ENCODE data around the gene SCARF2.

The SCARF2 gene

DNA sequence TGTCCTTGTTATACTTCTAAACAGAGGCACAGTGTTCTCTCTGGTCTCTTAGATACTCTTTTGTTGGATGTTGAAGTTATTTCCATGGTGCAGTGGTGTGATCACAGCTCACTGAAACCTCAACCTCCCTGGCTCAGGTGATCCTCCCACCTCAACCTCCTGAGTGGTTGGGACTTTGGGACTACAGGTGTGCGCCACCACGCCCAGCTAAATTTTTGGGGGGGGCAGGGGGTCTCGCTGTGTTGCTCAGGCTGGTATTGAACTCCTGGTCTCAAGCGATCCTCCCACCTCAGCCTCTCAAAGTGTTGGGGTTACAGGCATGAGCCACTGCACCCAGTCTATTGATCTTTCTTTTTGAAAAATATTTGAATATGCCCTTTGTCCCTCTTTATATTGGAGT, 28.7 kb downstream of the SCARF2 start:
- no peak for DNase-seq (ENCODE audit: low spot score)

DNA sequence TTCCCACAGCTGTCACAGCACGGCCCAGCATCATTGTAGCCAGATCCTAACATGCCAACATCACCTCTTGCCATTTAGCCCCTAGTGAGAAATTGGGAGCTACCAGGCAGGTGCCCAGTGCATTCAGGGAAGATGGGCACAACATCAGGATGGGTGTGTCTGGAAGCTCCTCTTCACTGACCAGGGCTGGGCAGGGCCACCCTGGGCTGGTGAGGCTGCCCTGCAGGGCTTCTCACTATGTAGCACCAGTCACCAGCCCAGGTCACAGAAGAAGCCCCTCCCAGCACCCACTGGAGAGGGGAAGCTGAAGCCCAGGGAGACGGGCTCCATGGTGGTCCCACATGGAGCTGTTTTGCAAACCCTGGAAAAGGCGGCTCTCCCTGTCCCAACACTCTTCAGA, 29.8 kb downstream of the SCARF2 start:
- no peak for DNase-seq (ENCODE audit: low spot score)

DNA sequence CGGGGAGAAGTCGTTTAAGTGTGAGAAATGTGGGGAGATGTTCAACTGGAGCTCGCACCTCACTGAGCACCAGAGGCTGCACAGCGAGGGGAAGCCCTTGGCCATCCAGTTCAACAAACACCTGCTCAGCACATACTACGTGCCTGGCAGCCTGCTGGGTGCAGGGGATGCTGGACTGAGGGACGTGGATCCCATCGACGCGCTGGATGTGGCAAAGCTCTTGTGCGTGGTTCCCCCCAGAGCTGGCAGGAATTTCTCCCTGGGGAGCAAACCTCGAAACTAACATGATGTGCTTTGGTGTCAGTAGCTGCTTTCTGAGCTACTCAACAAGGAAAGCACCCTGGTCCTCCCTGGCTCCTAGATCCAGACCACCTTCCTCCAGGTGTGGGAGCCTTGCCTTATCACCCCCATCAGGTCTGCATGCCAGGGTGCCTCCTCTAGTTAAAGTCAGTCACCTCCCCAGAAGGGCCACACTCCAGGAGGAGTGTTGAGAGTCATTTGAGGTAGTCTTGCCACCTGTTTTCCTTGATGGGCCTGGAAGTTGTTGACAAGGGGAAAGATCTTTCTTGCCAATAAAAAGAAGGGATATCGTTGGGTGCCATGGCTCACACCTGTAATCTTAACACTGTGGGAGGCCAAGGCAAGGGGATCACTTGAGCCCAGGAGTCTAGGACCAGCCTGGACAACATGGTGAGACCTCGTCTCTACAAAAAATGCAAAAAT, 30.8 kb downstream of the SCARF2 start:
- DNase-seq (ENCODE audit: low spot score): no peak

DNA sequence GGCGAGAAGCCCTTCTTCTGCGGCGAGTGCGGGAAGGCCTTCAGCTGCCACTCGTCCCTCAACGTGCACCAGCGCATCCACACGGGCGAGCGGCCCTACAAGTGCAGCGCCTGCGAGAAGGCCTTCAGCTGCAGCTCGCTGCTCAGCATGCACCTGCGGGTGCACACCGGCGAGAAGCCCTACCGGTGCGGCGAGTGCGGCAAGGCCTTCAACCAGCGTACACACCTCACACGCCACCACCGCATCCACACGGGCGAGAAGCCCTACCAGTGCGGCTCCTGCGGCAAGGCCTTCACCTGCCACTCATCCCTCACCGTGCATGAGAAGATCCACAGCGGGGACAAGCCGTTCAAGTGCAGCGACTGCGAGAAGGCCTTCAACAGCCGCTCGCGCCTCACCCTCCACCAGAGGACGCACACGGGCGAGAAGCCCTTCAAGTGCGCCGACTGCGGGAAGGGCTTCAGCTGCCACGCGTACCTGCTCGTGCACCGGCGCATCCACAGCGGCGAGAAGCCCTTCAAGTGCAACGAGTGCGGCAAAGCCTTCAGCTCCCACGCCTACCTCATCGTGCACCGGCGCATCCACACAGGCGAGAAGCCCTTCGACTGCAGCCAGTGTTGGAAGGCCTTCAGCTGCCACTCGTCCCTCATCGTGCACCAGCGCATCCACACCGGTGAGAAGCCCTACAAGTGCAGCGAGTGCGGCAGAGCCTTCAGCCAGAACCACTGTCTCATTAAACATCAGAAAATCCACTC, 31.5 kb downstream of the SCARF2 start:
- DNase-seq (ENCODE audit: low spot score): no peak

DNA sequence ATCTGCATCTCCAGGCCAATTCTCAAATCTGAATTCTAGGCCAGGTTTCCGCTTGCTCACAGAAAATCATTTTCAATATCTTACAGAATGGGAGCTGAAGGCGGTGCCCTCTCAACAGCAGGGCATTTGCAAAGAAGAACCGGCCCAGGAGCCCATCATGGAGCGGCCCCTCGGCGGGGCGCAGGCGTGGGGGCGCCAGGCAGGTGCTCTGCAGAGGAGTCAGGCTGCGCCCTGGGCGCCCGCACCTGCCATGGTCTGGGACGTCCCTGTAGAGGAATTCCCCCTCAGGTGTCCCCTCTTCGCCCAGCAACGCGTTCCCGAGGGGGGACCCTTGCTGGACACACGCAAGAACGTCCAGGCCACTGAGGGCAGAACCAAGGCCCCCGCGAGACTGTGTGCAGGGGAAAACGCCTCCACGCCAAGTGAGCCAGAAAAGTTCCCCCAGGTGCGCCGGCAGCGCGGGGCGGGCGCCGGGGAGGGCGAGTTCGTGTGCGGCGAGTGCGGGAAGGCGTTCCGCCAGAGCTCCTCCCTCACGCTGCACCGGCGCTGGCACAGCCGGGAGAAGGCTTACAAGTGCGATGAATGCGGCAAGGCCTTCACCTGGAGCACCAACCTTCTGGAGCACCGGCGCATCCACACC, 32.2 kb downstream of the SCARF2 start:
- DNase-seq (ENCODE audit: low spot score): no peak

DNA sequence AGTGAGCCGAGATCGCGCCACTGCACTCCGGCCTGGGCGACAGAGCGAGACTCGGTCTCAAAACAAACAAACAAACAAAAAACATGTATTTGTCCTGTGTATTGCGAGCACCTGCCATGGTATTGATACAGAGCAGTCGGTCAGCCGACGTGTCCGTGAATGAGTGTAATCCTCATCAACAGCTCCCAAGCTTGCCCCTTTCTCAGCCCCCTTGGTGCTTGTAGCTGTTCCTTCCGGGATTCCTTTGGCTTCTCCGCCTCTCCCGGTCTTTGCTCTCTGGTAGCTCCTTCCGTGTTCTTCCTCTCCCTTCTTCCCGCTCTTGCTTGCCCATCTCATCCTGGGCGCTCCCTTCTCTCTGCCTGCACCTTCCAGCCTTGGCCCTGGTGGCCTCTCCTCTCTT, 32.7 kb downstream of the SCARF2 start:
- DNase-seq (ENCODE audit: low spot score): no peak

DNA sequence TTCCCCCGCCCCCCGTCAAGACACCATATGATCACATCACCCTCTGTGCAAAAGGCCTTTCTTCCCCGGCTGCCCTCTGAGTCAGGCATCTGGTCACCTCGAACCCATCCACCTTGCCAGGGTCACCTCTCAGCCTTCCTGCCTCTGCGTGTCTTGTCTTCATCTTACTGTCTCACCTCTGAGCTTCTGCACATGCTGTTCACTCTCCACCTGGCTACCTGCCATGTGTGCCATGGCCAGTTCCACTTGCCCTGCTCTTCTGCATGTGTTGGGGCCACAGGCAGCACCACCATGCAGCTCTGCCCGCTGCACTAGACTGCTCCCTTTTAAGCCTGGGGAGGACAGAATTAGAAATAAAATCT, 33.9 kb downstream of the SCARF2 start:
- DNase-seq (ENCODE audit: low spot score): no peak

DNA sequence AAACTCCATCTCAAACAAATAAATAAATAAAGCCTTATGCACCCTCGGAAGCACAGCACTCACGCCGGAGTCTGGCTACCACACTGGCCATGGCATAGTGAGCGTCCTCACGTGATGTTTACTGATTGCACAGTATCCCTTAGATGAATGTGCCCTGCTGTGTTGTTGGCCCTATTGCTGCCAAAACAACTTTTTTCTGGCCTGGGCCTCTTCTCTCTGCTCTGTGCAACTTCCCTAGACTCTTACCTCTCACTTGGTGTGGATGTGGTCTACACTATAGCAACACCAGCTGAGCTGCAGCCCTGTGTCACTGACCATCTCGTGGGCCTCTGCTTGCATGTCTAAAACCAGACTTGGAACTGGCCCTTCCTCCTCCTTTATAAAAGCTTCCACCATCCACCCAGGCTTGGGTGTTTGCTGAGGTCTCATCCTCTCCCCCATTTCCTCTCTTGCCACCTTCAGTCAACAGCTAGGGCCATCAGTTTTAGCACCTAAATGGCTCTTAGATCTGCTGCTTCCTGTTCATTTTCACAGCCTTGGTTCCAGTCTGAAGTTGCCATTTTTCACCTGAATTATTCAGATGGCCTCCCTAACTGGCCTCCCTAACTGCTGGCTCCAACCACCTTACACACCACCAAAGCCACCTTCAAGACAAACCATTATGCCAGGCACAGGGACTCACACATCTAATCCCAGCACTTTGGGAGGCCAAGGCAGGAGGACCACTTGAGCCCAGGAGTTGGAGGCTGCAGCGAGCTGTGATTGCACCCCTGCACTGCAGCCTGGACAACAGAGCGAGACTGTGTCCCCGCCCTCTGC, 34.5 kb downstream of the SCARF2 start:
- no peak for DNase-seq (ENCODE audit: low spot score)

DNA sequence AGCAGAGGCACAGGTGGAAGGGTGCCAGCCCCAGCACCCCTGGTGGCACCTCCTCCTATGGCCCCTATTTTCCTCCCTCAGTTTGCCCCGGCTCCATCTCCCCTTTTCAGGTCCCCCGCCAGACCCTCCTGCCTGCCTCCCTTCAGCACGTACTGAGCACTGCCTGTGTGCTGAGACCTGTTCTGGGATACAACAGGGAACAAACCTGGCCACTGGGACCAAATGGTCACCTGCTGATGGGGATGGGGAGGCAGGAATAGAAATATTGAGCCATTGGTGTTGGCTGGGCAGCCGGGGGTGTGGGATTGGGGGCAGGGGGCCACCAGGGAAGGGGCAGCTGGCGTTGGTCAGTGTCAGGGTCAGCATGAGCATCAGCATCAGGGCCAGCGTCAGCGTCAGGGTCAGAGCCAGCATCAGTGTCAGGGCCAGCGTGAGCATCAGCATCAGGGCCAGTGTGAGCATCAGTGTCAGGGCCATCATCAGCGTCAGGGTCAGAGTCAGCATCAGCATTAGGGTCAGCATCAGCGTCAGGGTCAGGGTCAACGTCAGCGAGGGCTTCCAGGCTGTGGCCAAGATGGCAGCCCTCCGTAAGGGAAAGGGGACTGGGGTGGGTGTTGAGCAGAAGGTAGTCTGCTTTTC, 36.1 kb downstream of the SCARF2 start:
- no peak for DNase-seq (ENCODE audit: low spot score)

DNA sequence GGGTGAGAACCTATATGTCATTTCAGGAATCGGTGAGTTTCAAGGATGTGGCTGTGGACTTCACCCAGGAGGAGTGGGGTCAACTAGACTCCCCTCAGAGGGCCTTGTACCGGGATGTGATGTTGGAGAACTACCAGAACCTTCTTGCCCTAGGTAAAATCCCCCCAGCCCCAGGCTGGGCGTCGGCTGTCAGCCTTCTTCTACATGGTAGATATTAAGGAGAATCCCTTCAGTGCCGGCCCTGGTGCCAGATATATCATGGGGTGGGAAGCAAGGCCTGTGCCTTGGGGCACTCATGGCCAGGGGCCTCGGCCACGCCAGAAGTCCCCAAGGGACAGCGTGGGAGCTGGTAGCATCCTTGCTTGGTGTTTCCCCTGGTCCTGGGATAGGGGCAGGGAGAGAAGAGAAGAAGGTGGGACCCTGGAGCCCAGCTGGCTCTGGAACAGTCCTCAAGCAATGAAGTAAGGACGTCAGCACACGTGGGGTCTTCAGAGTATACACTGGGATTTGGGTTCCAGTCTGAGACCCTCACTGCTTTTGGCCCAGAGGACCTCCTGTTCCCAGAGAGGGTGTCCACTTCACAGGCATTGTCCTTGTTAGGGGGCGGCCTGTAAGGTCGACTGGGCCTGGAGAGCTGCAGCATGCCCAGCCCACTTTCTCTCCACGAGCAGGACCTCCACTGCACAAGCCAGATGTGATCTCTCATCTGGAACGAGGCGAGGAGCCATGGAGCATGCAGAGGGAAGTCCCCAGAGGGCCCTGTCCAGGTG, 36.8 kb downstream of the SCARF2 start:
- no peak for DNase-seq (ENCODE audit: low spot score)

DNA sequence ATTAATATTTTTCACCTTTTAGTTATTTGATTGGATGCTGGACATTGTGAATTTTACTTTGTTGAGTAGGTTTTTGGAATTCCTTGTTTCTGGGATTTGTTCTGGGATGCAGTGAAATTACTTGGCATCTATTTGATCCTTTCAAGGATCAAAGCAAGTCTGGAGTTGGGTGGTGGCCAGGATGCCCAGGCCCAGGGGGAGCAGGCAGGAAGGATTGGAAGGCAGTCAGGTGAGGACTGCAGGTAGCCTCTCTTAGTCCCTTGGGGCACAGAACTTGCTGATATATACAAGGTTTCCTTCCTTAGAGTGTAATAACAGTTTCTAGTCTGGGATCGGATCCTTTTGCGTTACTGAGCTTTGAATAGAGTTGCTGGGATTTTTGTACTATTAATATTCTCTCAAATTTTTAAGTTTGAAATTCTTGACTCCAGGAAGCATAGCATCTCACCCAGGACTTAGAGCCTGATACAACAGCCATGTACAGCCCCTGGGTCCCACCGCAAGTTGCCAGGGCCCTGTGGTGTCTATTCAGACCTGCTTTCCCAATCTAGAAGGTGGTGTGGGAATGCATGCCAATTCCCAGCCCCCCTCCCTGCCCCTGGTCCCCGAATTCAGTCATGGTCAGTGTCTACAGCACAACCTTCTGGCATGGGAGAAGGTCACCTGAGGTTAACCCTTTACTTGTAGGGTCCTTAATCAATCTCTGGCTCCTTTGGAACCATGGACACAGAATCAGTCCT, 37.6 kb downstream of the SCARF2 start:
- no peak for DNase-seq (ENCODE audit: low spot score)

DNA sequence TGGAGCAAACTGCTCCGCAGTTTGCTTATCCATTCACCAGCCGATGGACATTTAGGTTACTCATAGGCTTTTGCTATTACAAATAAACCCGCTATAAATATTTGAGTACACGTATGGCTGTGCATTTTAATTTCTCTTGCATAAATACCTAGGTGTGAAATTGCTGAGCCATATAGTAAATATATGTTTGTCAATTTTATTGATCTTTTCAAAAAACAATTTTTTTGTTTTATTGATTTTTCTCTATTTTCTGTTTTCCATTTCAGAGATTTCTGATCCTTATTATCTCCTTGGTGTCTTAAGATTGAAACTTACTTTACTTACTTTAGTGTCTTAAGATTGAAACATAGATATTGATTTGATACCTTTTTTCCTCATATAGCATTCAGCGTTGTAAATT, 39.2 kb downstream of the SCARF2 start:
- no peak for DNase-seq (ENCODE audit: low spot score)

DNA sequence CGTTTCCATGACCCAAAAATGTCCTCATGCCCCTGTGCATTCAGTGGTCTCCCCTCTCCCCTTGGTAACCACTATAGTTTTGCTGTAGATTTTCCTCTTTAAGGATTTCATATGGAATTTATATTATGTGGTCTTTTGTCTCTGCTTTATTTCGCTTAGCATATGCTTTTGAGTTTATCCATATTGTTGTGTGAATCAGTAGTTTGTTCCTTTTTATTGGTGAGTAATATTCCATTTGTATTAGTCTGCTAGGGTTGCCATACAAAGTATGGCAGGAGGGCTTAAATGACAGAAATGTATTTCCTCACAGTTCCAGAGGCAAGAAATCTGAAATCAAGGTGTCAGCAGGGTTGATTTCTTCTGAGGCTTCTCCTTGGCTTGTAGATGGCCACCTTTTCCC, 40.1 kb downstream of the SCARF2 start:
- no peak for DNase-seq (ENCODE audit: low spot score)

DNA sequence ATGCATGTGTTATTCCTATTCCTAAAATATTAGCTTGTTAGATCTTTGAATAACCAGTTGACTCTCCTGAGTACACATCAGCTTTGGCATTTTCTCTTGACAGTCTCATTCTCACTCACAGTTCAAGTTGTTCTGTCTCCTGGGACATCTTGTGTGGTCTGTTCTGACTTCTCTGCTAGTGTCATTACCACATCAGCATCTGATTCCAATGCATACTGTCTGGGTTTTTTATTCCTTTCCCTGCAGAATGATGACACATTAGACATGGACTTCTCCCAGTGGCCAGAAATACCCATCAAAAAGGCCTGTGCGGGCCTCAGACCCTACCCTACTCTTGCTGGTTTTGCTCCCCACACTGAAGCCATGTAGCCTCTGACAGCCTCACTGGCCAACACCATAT, 41.0 kb downstream of the SCARF2 start:
- no peak for DNase-seq (ENCODE audit: low spot score)

DNA sequence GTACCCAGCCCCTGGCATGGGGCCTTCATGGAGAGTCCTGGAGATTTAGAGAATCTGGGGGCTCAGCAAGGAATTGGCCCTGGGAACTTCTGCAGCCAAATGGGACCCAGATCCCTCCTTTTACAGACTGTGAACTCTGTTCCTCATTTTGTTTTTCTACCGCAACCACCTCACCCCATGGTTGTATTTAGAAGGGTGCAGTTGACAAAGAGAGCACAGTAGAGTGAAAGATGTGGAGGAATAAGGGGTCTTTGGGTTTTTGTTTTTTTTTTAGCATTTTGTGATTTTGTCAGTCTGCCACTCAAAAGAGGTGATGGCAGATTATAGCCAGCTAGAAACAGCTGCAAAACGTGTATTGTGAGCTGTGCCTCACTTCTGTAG, 41.7 kb downstream of the SCARF2 start:
- DNase-seq (ENCODE audit: low spot score): no peak

DNA sequence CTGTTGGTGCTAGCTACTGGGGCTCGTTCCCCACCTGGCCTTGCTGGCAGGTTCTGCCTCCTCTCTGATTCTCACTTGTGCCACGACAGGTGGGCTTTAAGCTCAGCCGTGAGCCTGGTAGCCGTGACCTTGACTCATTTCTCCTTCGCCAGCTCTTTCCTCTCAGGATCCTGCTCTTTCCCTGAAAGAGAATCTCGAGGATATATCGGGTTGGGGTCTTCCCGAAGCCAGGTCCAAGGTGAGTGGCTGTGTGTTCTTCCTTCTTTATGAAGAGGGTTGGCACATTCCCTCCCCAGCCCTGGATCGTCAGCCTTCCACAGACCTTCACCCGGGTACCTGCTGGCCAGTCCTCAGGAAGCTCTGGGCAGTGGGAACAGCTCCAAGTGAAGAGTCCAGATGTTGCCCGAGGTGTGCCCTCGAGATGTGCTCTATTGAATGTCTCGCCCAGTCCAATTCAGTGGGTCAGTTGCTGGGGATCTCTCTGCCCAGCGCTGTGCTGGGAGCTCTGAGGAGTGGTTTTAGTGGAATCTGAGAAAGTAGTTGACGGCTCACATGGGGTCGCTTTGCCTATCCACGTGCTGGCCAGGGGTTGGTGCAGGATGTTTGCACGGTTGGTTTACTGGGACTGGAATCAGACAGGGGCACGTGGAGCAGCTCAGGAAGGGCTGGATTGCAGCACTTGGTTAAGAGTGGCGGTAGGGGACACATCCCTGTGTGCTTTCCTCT, 42.3 kb downstream of the SCARF2 start:
- DNase-seq (ENCODE audit: low spot score): no peak

DNA sequence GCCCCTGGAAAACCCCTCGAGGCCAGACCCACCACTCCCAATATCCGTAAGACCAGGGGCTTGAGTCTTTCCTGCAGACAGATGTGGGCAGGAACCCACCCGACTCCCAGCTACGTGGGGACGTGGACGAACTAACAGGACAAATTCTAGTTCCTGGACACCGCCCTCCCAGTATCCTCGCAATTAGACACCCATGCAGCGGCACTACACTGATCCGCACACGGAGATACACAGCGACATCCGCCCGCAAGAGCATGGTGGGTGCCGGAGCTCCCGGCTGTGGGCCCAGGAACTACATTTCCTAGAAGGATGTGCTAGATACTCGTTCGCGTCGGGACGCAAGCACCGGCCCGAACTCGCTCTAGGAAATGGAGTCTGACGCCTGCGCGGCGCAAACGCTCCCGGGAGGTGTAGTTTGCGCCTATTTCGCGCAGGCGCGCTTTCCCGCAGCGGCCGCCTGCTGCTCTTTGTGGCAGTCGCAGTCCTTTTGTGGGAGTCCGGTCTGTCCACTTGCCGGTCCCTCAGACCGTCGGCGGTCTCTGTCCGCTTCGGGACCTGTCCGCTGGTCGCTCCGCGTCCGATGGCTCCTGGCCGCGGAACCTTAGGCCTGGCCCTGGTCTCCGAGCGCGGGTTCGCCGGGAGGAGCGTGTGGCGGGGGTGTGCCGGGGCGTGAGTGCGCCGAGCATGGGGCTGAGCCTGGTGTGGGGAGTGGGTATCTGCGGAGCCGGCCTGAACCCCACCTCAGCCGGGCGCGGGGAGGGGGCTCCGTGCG, 43.7 kb downstream of the SCARF2 start, which contains the start of gene ZNF74:
TSS of gene ZNF74 (plus strand) at position 447 of the 772 bp plus-strand sequence. CDS start 478 bp downstream, outside the sequence.
- DNase-seq (ENCODE audit: low spot score): peak; percentile 91

DNA sequence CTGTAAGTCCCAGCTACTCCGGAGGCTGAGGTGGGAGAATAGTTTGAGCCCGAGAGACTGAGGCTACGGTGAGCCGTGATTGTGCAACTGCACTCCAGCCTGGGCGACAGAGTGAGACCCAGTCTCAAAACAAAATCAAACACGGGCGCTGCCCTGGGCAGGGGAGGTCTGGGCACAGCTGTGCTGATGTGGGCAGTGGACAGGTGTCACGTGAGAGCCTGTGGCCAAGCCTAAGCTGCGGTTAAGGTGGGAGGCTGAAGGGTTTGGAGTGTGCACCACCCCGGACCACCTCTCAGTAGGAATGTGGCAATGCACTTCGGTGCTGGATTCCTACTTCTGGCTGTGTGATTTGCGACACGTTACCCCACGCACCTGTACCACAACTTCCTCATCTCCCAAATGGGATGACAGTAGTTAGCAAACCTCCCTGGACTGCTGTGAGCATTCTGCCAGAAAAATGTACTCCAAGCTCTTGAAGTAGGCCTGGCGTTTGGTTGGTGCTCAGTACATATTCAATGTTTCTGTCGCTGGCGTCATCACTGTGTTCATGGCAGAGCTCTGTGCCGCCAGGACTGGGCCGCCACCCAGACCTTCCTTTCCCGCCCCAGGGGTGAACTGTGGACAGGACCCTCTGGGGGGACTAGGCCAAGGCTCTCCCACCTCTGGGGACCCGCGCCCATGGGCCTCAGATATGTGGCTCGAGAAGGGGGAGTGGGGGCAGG, 44.5 kb downstream of the SCARF2 start:
- DNase-seq (ENCODE audit: low spot score): no peak
